Right atrium auricular region (tissue), 2 donors: Measurements from ENCODE around the gene ALAS1. TPM values are rescaled to one million over a fixed set of nuclear protein-coding genes. Genes with fewer than 3 reads are reported as not detected.

Experiments
- DNase-seq: peaks from one replicate; pipeline ENCODE4 v3.0.0-alpha.2; 2019; ENCODE audit warnings: low spot score
- H3K27ac ChIP-seq, 2 donors: fragments of 200-600 bp; sonication (generic); 1 replicate in 1 of 2; 2 replicates in 1 of 2; pipeline ENCODE4 v1.5.1; 2016 to 2019
- H3K27me3 ChIP-seq, 2 donors: fragments of 200-600 bp; sonication (generic); one replicate each; pipeline versions ENCODE4 v1.5.1 to v1.6.0; 2017 to 2019
- H3K36me3 ChIP-seq: fragments of 200-600 bp; sonication (generic); one replicate; pipeline ENCODE4 v1.5.1; 2016
- H3K4me1 ChIP-seq, 2 donors: fragments of 200-600 bp; sonication (generic); one replicate each; pipeline versions ENCODE4 v1.5.1 to v1.6.0; 2017 to 2019
- H3K4me3 ChIP-seq, 2 donors: fragments of 200-600 bp; sonication (generic); 1 replicate in 1 of 2; 2 replicates in 1 of 2; pipeline ENCODE4 v1.5.1; 2017 to 2019; ENCODE audit warnings: mild to moderate bottlenecking in 1 of 2, moderate library complexity in 1 of 2
- H3K9me3 ChIP-seq, 2 donors: fragments of 200-600 bp; sonication (generic); one replicate each; pipeline ENCODE4 v1.5.1; 2019
- CTCF ChIP-seq, 2 donors: fragments of 200-600 bp; sonication (generic); IDR thresholded peaks; one replicate each; pipeline ENCODE4 v1.5.1; 2019; ENCODE audit warnings: antibody characterized with exemption in 2 of 2
- total RNA-seq, 2 donors: library from RNA; depleted of rRNA; stranded (reverse); fragments of >200 nt; gene quantifications; one replicate each; pipeline ENCODE4 v1.1.0, GENCODE V29; 2016

ALAS1 gene
- total RNA-seq, 2 donors from 2014 or later = 69.7 to 103 TPM

GRCh38 chr3:52243791-52244628 is 46.0 kb downstream of the ALAS1 start:
- TF ChIP-seq CTCF (IDR thresholded peaks at IDR 0.05) = no peak
- no peak overlapping the region for H3K4me3 ChIP-seq
- no peak for DNase-seq
- H3K27me3 ChIP-seq = no peaks in the 10 kb centered on the region
- H3K4me1 ChIP-seq = peaks cover 0 to 42% of the 10 kb centered on the region in 2 donors
- H3K27ac ChIP-seq = peak overlapping the region in 1 of 2 donors; percentile 36
- H3K36me3 ChIP-seq = no peaks in the 10 kb centered on the region
- no peaks in the 10 kb centered on the region for H3K9me3 ChIP-seq

DNA sequence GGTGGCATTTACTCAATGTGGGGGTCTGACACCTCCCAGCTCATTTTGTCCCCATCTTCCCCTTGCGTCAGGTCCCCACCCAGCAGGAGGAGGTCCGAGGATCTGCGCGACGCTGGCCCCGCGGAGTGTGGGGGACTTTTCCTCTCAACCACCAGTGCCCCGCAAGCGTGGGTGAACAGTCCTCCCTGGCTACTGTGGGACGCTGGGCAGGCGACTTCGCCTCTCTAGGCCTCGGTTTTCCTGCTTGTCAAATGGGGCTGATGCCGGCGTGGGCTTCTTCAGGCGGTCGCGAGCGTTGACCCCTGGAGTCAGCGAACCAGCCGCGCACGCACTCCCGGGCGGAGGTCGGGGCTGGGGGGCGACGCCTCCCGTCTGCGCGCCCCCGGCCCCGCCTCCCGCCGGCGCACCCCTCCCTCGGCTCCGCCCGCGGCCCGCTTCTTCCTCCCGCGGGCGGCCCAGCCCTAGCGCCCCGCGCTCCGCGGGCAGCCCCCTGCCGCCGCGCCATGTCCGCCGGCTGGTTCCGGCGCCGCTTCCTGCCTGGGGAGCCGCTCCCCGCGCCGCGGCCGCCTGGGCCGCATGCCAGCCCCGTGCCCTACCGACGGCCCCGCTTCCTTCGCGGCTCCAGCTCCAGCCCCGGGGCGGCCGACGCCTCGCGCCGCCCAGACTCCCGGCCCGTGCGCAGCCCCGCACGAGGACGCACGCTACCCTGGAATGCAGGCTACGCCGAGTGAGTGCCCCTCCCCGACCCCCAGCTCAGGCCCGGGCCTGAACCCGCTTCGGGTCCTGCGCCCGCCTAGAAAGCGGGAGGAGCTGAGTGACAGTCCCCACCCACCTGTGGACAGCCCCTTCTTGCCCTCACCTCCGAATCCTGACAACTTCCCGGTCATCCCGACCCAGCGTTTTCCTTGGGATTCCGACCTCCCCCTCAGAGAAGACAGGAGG is 47.6 kb downstream of the ALAS1 start, which contains the start of gene PPM1M:
TSS of gene PPM1M (plus strand) at position 438 of the 942 bp plus-strand sequence. CDS start at position 504, 66 bp downstream.
- DNase-seq = no peak

DNA sequence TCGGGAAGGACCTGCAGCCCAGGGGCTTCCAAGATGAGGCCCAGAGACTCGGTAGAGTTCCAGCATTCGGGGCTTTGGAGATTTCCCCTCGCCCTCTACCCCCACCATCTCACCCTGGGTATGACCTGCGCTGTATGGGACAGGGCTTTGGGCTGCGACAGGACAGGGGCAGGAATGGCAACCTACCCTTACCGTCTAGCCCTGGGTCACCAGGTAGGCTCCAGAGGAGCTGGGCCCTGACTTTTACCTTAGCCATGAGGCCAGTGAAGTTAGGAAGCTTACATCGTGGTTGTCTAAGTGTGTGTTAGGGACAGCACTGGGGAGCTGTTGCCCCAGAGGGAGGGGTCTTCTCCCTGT is 48.3 kb downstream of the ALAS1 start:
- H3K4me1 ChIP-seq = peaks cover 0 to 35% of the 10 kb centered on the region in 2 donors

More for the DNA sequence above, 47.6 kb downstream of the ALAS1 start, which contains the start of gene PPM1M:
- no peaks in the 10 kb centered on the region for H3K9me3 ChIP-seq
- peaks cover 8% of the 10 kb centered on the region for H3K36me3 ChIP-seq
- peaks cover 0 to 36% of the 10 kb centered on the region in 2 donors for H3K4me1 ChIP-seq
- H3K27me3 ChIP-seq = no peaks in the 10 kb centered on the region
- TF ChIP-seq CTCF (IDR thresholded peaks at IDR 0.05) = no peak
- H3K4me3 ChIP-seq = peak within 1 kb of the TSS; percentile 61 to 65
- peak within 1 kb of the TSS; percentile 81 to 86 for H3K27ac ChIP-seq

GRCh38 chr3:52246728-52247408 is 48.9 kb downstream of the ALAS1 start:
- no peak for TF ChIP-seq CTCF (IDR thresholded peaks at IDR 0.05)
- no peaks in the 10 kb centered on the region for H3K27me3 ChIP-seq
- H3K36me3 ChIP-seq = peaks cover 17% of the 10 kb centered on the region
- peaks cover 0 to 35% of the 10 kb centered on the region in 2 donors for H3K4me1 ChIP-seq
- H3K27ac ChIP-seq = peak overlapping the region; percentile 81 to 86
- H3K9me3 ChIP-seq = no peaks in the 10 kb centered on the region
- peak overlapping the region in 1 of 2 donors; percentile 65 for H3K4me3 ChIP-seq
- no peak for DNase-seq

More for the DNA sequence above, 48.3 kb downstream of the ALAS1 start:
- Histone ChIP-seq H3K4me3 (peak overlapping the region; percentile 61 to 65), H3K36me3 (peaks cover 11% of the 10 kb centered on the region), H3K9me3 (no peaks in the 10 kb centered on the region), H3K27me3 (no peaks in the 10 kb centered on the region), H3K27ac (peak overlapping the region; percentile 81 to 86)
- TF ChIP-seq CTCF (IDR thresholded peaks at IDR 0.05) = no peak
- no peak for DNase-seq
